MM.1S (cell line): ENCODE measurements around the gene CAB39L.

Source experiments
- DNase-seq: peaks from one replicate; pipeline ENCODE4 v3.0.0-alpha.2; 2015
- H2AFZ ChIP-seq: fragments of 300-600 bp; sonication (generic); 2 replicates; pipeline ENCODE4 v1.6.0; 2016; ENCODE audit warnings: antibody characterized with exemption, low read length
- H3F3A ChIP-seq: fragments of 300-600 bp; sonication (generic); 2 replicates; pipeline ENCODE4 v1.6.1; 2016; ENCODE audit warnings: mild to moderate bottlenecking, antibody characterized with exemption, low read length, moderate library complexity, mixed read lengths; ENCODE audit not compliant: insufficient read depth
- H3K27ac ChIP-seq: fragments of 300-600 bp; sonication (generic); 2 replicates; pipeline ENCODE4 v1.5.1; 2016; ENCODE audit warnings: mild to moderate bottlenecking, low read length
- H3K27me3 ChIP-seq: fragments of 300-600 bp; sonication (generic); replicated peaks from 2 replicates; pipeline ENCODE4 v1.6.0; 2016; ENCODE audit warnings: low read length; ENCODE audit not compliant: insufficient read depth
- H3K36me3 ChIP-seq: fragments of 300-600 bp; sonication (generic); replicated peaks from 2 replicates; pipeline ENCODE4 v1.6.1; 2016; ENCODE audit warnings: mild to moderate bottlenecking, low read length, mixed read lengths; ENCODE audit not compliant: insufficient read depth
- H3K4me1 ChIP-seq: fragments of 300-600 bp; sonication (generic); 2 replicates; pipeline ENCODE4 v1.6.1; 2016; ENCODE audit warnings: low read length, mixed read lengths
- H3K4me2 ChIP-seq: fragments of 300-600 bp; sonication (generic); 2 replicates; pipeline ENCODE4 v1.6.0; 2016; ENCODE audit warnings: low read depth, low read length
- H3K4me3 ChIP-seq: fragments of 300-600 bp; sonication (generic); 2 replicates; pipeline ENCODE4 v1.5.1; 2016; ENCODE audit warnings: low read length, mixed read lengths
- H3K79me2 ChIP-seq: fragments of 300-600 bp; sonication (generic); 2 replicates; pipeline ENCODE4 v1.6.1; 2016; ENCODE audit warnings: mixed run types, low read length, mixed read lengths
- H3K9ac ChIP-seq: fragments of 300-600 bp; sonication (generic); 2 replicates; pipeline ENCODE4 v1.6.1; 2016; ENCODE audit warnings: low read length, mixed read lengths
- H3K9me2 ChIP-seq: fragments of 300-600 bp; sonication (generic); replicated peaks from 2 replicates; pipeline ENCODE4 v1.6.1; 2016; ENCODE audit warnings: mild to moderate bottlenecking, low read length, mixed read lengths; ENCODE audit not compliant: insufficient read depth
- H3K9me3 ChIP-seq: fragments of 300-600 bp; sonication (generic); replicated peaks from 2 replicates; pipeline ENCODE4 v1.6.1; 2016; ENCODE audit warnings: mild to moderate bottlenecking, low read length, mixed read lengths; ENCODE audit not compliant: insufficient read depth
- H4K20me1 ChIP-seq: fragments of 300-600 bp; sonication (generic); 2 replicates; pipeline ENCODE4 v1.6.1; 2016; ENCODE audit warnings: mild to moderate bottlenecking, low read length, moderate library complexity, mixed read lengths; ENCODE audit not compliant: insufficient read depth
- EZH2 ChIP-seq: fragments of 300-600 bp; sonication (generic); optimal IDR thresholded peaks from 2 replicates; pipeline ENCODE3; 2017; ENCODE audit warnings: low read depth, mild to moderate bottlenecking, antibody characterized with exemption, low read length, mixed read lengths
- EZH2phosphoT487 ChIP-seq: fragments of 300-600 bp; sonication (generic); IDR thresholded peaks from 2 replicates; pipeline ENCODE4 v1.6.1; 2018; ENCODE audit warnings: antibody characterized with exemption, low read length
- TF ChIP-seq, protein P1 (sequence below): fragments of 300-600 bp; sonication (generic); IDR thresholded peaks from 2 replicates; pipeline ENCODE4 v1.5.1; 2016; ENCODE audit warnings: antibody characterized with exemption, low read length, mixed read lengths

Gene CAB39L

DNA sequence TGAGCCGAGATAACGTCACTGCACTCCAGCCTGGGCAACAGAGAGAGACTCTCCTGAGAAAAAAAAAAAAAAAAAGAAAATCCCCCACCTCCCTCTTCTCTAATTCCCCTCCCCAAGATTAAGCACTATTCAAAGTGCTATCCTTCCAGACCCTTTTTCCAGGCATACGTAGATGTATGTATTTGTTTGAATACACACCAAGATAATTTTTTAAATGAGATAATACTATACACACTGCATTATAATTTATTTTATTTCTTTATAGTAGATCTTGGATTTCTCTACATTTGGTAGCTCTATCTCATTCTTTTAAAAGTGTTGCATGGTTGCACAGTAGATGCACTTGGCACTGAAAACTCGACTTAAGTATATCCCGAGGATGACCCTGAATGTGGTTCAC is 32.5 kb downstream of the CAB39L start:
- Histone ChIP-seq H3K79me2 (no peaks in the 10 kb centered on the region), H3K9me3 (no peaks in the 10 kb centered on the region), H3K9ac (no peak overlapping the region), H3K36me3 (no peaks in the 10 kb centered on the region), H4K20me1 (no peaks in the 10 kb centered on the region), H3K27me3 (no peaks in the 10 kb centered on the region), H3K9me2 (no peaks in the 10 kb centered on the region), H3F3A (no peaks in the 10 kb centered on the region), H3K4me3 (no peak overlapping the region), H3K4me2 (no peak overlapping the region), H2AFZ (no peak overlapping the region), H3K27ac (no peak overlapping the region), H3K4me1 (0 out of 2 replicates have a peak, but pooled peaks cover 5% of the 10 kb centered on the region)
- no peak for DNase-seq
- TF ChIP-seq EZH2phosphoT487 = no peak
- TF ChIP-seq, protein P1, sequence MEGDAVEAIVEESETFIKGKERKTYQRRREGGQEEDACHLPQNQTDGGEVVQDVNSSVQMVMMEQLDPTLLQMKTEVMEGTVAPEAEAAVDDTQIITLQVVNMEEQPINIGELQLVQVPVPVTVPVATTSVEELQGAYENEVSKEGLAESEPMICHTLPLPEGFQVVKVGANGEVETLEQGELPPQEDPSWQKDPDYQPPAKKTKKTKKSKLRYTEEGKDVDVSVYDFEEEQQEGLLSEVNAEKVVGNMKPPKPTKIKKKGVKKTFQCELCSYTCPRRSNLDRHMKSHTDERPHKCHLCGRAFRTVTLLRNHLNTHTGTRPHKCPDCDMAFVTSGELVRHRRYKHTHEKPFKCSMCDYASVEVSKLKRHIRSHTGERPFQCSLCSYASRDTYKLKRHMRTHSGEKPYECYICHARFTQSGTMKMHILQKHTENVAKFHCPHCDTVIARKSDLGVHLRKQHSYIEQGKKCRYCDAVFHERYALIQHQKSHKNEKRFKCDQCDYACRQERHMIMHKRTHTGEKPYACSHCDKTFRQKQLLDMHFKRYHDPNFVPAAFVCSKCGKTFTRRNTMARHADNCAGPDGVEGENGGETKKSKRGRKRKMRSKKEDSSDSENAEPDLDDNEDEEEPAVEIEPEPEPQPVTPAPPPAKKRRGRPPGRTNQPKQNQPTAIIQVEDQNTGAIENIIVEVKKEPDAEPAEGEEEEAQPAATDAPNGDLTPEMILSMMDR = no peak
- TF ChIP-seq EZH2 = no peak

DNA sequence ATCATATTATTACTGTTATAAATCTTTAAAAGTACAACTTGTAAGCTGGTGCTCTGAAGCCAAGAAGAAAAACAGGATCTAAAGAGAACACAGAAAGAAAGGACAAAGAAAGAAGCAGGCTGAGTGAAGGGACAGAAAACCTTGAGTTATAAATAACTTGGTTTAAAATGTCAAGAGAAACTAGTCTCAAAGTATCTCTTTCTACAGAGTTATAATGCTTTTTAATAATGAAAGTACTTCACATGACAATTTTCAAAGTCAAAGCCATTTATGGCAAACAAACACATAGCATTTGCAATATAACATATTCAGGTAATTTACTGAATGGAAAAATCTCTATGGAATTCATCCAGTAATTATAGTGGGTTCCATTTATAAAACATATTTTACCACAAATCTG is 33.4 kb downstream of the CAB39L start:
- no peaks in the 10 kb centered on the region for H3F3A ChIP-seq
- H3K27me3 ChIP-seq = no peaks in the 10 kb centered on the region
- H3K4me3 ChIP-seq = no peak overlapping the region
- no peaks in the 10 kb centered on the region for H3K9me2 ChIP-seq
- H3K4me1 ChIP-seq = 0 out of 2 replicates have a peak, but pooled peaks cover 5% of the 10 kb centered on the region
- TF ChIP-seq EZH2 (no peak), EZH2phosphoT487 (no peak)
- TF ChIP-seq, protein P1 = no peak
- H3K4me2 ChIP-seq = peak overlapping the region; percentile 22; the same call in 1 of the 2 replicates
- H4K20me1 ChIP-seq = no peaks in the 10 kb centered on the region
- H3K27ac ChIP-seq = no peak overlapping the region
- no peaks in the 10 kb centered on the region for H3K79me2 ChIP-seq
- H3K9ac ChIP-seq = no peak overlapping the region
- no peaks in the 10 kb centered on the region for H3K36me3 ChIP-seq
- DNase-seq = peak; percentile 7
- H2AFZ ChIP-seq = no peak overlapping the region
- no peaks in the 10 kb centered on the region for H3K9me3 ChIP-seq

DNA sequence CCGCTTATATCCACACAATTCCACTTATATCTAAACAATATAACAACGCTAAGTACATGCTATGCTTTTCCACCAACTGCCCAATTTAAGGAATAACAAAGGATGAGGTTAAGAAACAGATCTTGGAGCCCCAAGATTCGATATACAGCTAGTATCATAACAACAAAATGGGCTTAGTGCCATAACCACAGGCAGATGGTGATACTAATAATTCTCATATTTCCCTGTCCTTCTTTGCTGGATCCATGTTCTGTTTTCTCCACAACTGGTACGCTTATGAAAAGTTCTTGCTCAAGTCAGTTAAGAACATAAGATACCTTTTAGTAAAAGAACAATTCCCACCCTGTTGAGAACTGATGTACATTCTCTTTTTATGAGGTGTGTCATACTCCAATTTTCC is 33.9 kb downstream of the CAB39L start:
- Histone ChIP-seq H3K4me2 (peak overlapping the region; percentile 22; the same call in 1 of the 2 replicates), H3K79me2 (no peaks in the 10 kb centered on the region), H3K36me3 (no peaks in the 10 kb centered on the region), H3K4me1 (0 out of 2 replicates have a peak, but pooled peaks cover 5% of the 10 kb centered on the region), H4K20me1 (no peaks in the 10 kb centered on the region), H3K27me3 (no peaks in the 10 kb centered on the region), H3K4me3 (no peak overlapping the region), H3K9me2 (no peaks in the 10 kb centered on the region), H3K9ac (no peak overlapping the region), H3F3A (no peaks in the 10 kb centered on the region), H2AFZ (no peak overlapping the region), H3K9me3 (no peaks in the 10 kb centered on the region), H3K27ac (no peak overlapping the region)
- no peak for DNase-seq
- TF ChIP-seq EZH2phosphoT487 = no peak
- TF ChIP-seq, protein P1 = no peak
